ENCODE results near the gene ZNF653.
"Not testable (repeated sequence)": the region's sequence is repeated elsewhere in the genome, so short reads cannot be mapped to it uniquely, and the experiment has no call there.

Gene ZNF653

GRCh38 chr19:11473725-11474124 lies 31.9 kb downstream of the ZNF653 start:
- DNase-seq (ENCODE audit: low read depth), result no peak
- TF ChIP-seq CTCF (conservative IDR thresholded peaks at IDR 0.05; ENCODE audit: low read depth, low read length), result no peak
- H3K4me3 ChIP-seq (ENCODE audit: low read length), result no peak overlapping the region

DNA sequence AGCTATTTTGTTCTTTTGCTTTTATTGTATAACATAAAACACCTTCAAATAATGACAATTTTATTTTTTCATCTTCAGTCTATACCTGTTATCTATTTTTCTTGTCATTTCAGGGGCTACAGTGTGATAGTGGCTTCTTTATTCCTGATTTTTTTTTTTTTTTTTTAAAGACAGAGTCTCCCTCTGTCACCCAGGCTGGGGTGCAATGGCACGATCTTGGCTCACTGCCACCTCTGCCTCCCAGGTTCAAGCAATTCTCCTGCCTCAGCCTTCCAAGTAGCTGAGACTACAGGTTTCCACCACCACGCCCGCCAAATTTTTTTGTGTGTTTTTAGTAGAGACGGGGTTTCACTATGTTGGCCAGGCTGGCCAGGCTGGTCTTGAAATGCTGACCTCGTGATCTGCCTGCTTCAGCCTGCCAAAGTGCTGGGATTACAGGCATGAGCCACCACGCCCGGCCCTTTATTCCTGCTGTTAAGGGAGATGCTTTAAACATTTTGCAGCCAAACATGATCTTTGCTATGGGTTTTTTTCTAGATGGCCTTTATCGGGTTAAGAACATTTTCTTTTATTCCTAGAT lies 37.3 kb downstream of the ZNF653 start:
- not testable (repeated sequence) for DNase-seq (ENCODE audit: low read depth); H3K4me3 ChIP-seq (ENCODE audit: low read length)

DNA sequence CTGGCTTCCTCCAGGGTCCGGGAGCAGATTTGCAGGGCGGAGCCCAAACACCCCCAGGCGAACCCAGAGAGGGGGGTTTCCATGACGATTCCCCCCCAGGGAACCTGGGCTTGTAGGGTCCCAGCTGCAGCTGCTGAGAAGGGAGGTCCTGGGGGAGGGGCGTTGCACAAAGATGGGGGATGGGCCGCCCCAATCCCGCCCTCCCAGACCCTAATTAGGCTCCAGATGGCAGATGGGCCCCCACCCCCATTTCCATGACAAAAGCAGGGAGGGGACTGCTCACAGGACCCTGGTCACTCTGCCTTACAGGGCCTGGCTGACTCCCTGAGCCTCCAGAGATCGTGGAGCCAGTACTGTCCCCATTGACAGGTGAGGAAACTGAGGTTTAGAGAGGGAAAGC lies 40.0 kb downstream of the ZNF653 start:
- no peak overlapping the region for H3K4me3 ChIP-seq (ENCODE audit: low read length)
- no peak for TF ChIP-seq CTCF (conservative IDR thresholded peaks at IDR 0.05; ENCODE audit: low read depth, low read length)
- no peak for DNase-seq (ENCODE audit: low read depth)

- DNase-seq (ENCODE audit: low read depth), result no peak
- TF ChIP-seq CTCF (conservative IDR thresholded peaks at IDR 0.05; ENCODE audit: low read depth, low read length), result no peak
Observed at GRCh38 chr19:11464333-11465265, 41.0 kb downstream of the ZNF653 start.

GRCh38 chr19:11463391-11463790 lies 42.2 kb downstream of the ZNF653 start:
- H3K4me3 ChIP-seq (ENCODE audit: low read length), result no peak overlapping the region
- no peak for TF ChIP-seq CTCF (conservative IDR thresholded peaks at IDR 0.05; ENCODE audit: low read depth, low read length)
- DNase-seq (ENCODE audit: low read depth), result no peak

More at GRCh38 chr19:11464333-11465265, 41.0 kb downstream of the ZNF653 start:
- no peak overlapping the region for H3K4me3 ChIP-seq (ENCODE audit: low read length)

- no peak overlapping the region for H3K4me3 ChIP-seq (ENCODE audit: low read length)
- no peak for DNase-seq (ENCODE audit: low read depth)
- TF ChIP-seq CTCF (conservative IDR thresholded peaks at IDR 0.05; ENCODE audit: low read depth, low read length), result no peak
Observed at GRCh38 chr19:11461453-11461852, 44.2 kb downstream of the ZNF653 start.

- no peak overlapping the region for H3K4me3 ChIP-seq (ENCODE audit: low read length)
- DNase-seq (ENCODE audit: low read depth), result no peak
- peak; percentile 41 for TF ChIP-seq CTCF (conservative IDR thresholded peaks at IDR 0.05; ENCODE audit: low read depth, low read length)
Observed at GRCh38 chr19:11460207-11460606, 45.4 kb downstream of the ZNF653 start.

DNA sequence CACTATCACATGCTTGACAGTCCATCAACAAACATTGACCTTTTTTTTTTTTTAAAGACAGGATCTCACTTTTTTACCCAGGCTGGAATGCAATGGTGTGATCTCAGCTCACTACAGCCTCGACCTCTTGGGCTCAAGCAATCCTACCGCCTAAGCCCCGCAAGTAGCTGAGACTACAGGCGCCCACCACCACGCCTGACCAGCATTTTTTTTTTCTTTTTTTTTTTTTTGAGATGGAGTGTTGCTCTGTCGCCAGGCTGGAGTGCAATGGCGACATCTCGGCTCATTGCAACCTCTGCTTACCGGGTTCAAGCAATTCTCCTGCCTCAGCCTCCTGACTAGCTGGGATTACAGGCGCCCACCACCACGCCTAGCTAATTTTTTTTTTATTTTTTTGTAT lies 46.7 kb downstream of the ZNF653 start:
- not testable (repeated sequence) for DNase-seq (ENCODE audit: low read depth); H3K4me3 ChIP-seq (ENCODE audit: low read length)
